ENCODE measurements around the gene JKAMP.

Gene JKAMP

DNA sequence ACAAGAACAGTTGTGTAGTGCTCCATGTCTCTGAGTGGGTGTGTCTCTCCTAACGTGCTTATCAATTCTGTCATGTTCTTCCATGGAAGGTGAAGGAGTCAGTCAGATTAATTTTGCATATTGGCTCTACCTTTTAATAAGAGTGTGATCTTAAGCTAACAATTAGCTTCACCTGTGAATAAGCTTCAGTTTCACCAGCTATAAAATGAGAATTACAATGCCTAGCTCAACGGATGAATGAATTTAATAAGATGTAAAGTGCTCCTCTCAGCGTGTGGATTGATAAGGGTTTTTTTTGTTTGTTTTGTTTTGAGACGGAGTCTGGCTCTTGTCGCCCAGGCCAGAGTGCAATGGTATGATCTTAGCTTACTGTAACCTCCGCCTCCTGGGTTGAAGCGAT lies 59.6 kb downstream of the JKAMP start:
- no peak for DNase-seq

- no peak for DNase-seq
These were observed 63.0 kb downstream of the JKAMP start for GRCh38 chr14:59547310-59547709.
